GM12891 (cell line): ENCODE measurements around the gene CSRP1.

Source experiments
- POLR2A ChIP-seq: IDR thresholded peaks from 2 replicates; pipeline ENCODE4 v1.6.1; 2011; ENCODE audit warnings: low read depth, low read length, control low read depth
- POLR2AphosphoS5 ChIP-seq: IDR thresholded peaks from 2 replicates; pipeline ENCODE4 v1.6.1; 2011; ENCODE audit warnings: low read depth, low read length, control low read depth
- POU2F2 ChIP-seq: IDR thresholded peaks from 2 replicates; pipeline ENCODE4 v1.6.1; 2011; ENCODE audit warnings: low read depth, mild to moderate bottlenecking, control low read depth, low read length, moderate library complexity
- SPI1 ChIP-seq: IDR thresholded peaks from 2 replicates; pipeline ENCODE4 v1.6.1; 2011; ENCODE audit warnings: low read depth, low read length, control low read depth
- TAF1 ChIP-seq: IDR thresholded peaks from 2 replicates; pipeline ENCODE4 v1.6.1; 2011; ENCODE audit warnings: low read depth, low read length, control low read depth

GRCh38 chr1:201531551-201532425 is 24.9 kb upstream of the CSRP1 start:
- no peak for TF ChIP-seq POLR2AphosphoS5
- no peak for TF ChIP-seq POLR2A
- no peak for TF ChIP-seq TAF1
- TF ChIP-seq SPI1, result no peak
- TF ChIP-seq POU2F2, result no peak
